OCI-LY7 (cell line): Measurements from ENCODE around the gene UBE4B. TPM values are rescaled to one million over a fixed set of nuclear protein-coding genes. Genes with fewer than 3 reads are reported as not detected.

Experiments
- BruUV-seq: library from RNA; stranded (reverse); fragments of 400-500 nt; replicated peaks from 2 replicates; lab custom pipeline; 2021; lab: Mats Ljungman, UMichigan
- CTCF ChIA-PET: fragments of 300-600 bp; sonication (Branson Sonifier 250); formaldehyde crosslinking; loops from one replicate; lab custom pipeline; 2022; ENCODE audit warnings: antibody characterized with exemption; ENCODE audit not compliant: unreplicated experiment; lab: Charles Lee
- POLR2A ChIA-PET: fragments of 300-600 bp; sonication (Branson Sonifier 250); formaldehyde crosslinking; loops from one replicate; lab custom pipeline; 2022; ENCODE audit warnings: antibody characterized with exemption; lab: Charles Lee
- DNase-seq: peaks from one replicate; pipeline ENCODE4 v3.0.0-alpha.2; 2015; ENCODE audit warnings: low spot score
- H2AFZ ChIP-seq: fragments of 200-600 bp; sonication (generic), shearing (Covaris generic); 2 replicates; pipeline ENCODE4 v1.6.1; 2014; ENCODE audit warnings: mild to moderate bottlenecking, antibody characterized with exemption, low read length, moderate library complexity
- H3K27ac ChIP-seq: fragments of 200-600 bp; sonication (generic); 2 replicates; pipeline ENCODE4 v1.5.1; 2014; ENCODE audit warnings: mixed run types, low read depth, mild to moderate bottlenecking, moderate library complexity, low read length, inconsistent platforms; ENCODE audit not compliant: poor library complexity, severe bottlenecking
- H3K36me3 ChIP-seq: fragments of 200-600 bp; sonication (generic); 2 replicates; pipeline ENCODE4 v1.6.1; 2014; ENCODE audit warnings: mild to moderate bottlenecking, antibody characterized with exemption, low read length, moderate library complexity, mixed read lengths; ENCODE audit not compliant: insufficient read depth
- H3K4me1 ChIP-seq: fragments of 200-600 bp; sonication (generic); 2 replicates; pipeline ENCODE4 v1.5.1; 2014; ENCODE audit warnings: mild to moderate bottlenecking, low read length; ENCODE audit not compliant: insufficient read depth, poor library complexity, severe bottlenecking
- H3K4me2 ChIP-seq: fragments of 200-600 bp; sonication (generic); 2 replicates; pipeline ENCODE4 v1.6.1; 2014; ENCODE audit warnings: mild to moderate bottlenecking, low read length
- H3K4me3 ChIP-seq: fragments of 200-600 bp; sonication (generic); 2 replicates; pipeline ENCODE4 v1.5.1; 2014; ENCODE audit warnings: mild to moderate bottlenecking, low read depth, low read length; ENCODE audit not compliant: poor library complexity, severe bottlenecking
- H3K79me2 ChIP-seq: fragments of 200-600 bp; sonication (generic); 2 replicates; pipeline ENCODE4 v1.6.1; 2016; ENCODE audit warnings: low read depth, mild to moderate bottlenecking, low read length, moderate library complexity, mixed read lengths; ENCODE audit not compliant: insufficient read depth
- H3K9me2 ChIP-seq: fragments of 200-600 bp; sonication (generic); 2 replicates; pipeline ENCODE4 v1.6.1; 2016; ENCODE audit warnings: mild to moderate bottlenecking, low read length, mixed read lengths; ENCODE audit not compliant: insufficient read depth
- H3K9me3 ChIP-seq: fragments of 200-600 bp; sonication (generic); 2 replicates; pipeline ENCODE4 v1.6.1; 2014; ENCODE audit warnings: mild to moderate bottlenecking, mixed run types, low read length, mixed read lengths
- H4K20me1 ChIP-seq: fragments of 200-600 bp; sonication (generic); 2 replicates; pipeline ENCODE4 v1.6.1; 2014; ENCODE audit warnings: mild to moderate bottlenecking, antibody characterized with exemption, low read length, moderate library complexity, mixed read lengths; ENCODE audit not compliant: insufficient read depth
- CTCF ChIP-seq: fragments of 200-600 bp; sonication (generic); conservative IDR thresholded peaks from 2 replicates; pipeline ENCODE4 v1.5.1; 2014; ENCODE audit warnings: mild to moderate bottlenecking, antibody characterized with exemption, low read length, moderate library complexity, mixed read lengths
- EZH2phosphoT487 ChIP-seq: fragments of 200-600 bp; sonication (generic); IDR thresholded peaks from 2 replicates; pipeline ENCODE4 v1.6.1; 2018; ENCODE audit warnings: low read depth, borderline replicate concordance, mild to moderate bottlenecking, mixed run types, antibody characterized with exemption, low read length, moderate library complexity, mixed read lengths
- intact Hi-C: fragments of 100-400 bp; cut with micrococcal nuclease; formaldehyde crosslinking; loops from one replicate; pipeline ENCODE4 v1.10.0; 2022; ENCODE audit not compliant: unreplicated experiment
- total RNA-seq, 2 experiments: library from RNA; depleted of rRNA in 1 of 2; stranded (reverse); fragments of >200 nt in 1 of 2; shearing (Covaris generic) in 1 of 2; gene quantifications; 2 replicates each; pipeline ENCODE4 v1.2.3, GENCODE V29; 2014 to 2022

The UBE4B gene
- total RNA-seq, 2 experiments from 2014 or later, result 21.5 to 40.7 TPM

- Histone ChIP-seq H3K79me2 (no peaks in the 10 kb centered on the region), H4K20me1 (no peaks in the 10 kb centered on the region), H3K9me3 (no peaks in the 10 kb centered on the region), H3K4me3 (no peak overlapping the region), H3K36me3 (peaks cover 19% of the 10 kb centered on the region), H2AFZ (no peak overlapping the region), H3K27ac (no peak overlapping the region), H3K9me2 (no peaks in the 10 kb centered on the region), H3K4me2 (no peak overlapping the region), H3K4me1 (no peaks in the 10 kb centered on the region)
- ChIA-PET CTCF (no interaction called here), POLR2A (interaction anchor here (0.6 kb wide), 2 partner anchors 282 to 855 kb away, joined by 3 read pairs; no protein-coding TSS in a partner anchor)
- TF ChIP-seq CTCF (no peak), EZH2phosphoT487 (no peak)
- no peak for DNase-seq
- BruUV-seq, result no TSS peak
- intact Hi-C loops, result no loop called here
These were observed 43.0 kb downstream of the UBE4B start for GRCh38 chr1:10075732-10076131.

- Histone ChIP-seq H3K4me3 (no peak overlapping the region), H3K4me2 (no peak overlapping the region), H3K9me2 (no peaks in the 10 kb centered on the region), H3K9me3 (no peaks in the 10 kb centered on the region), H3K79me2 (no peaks in the 10 kb centered on the region), H3K36me3 (peaks cover 20% of the 10 kb centered on the region), H4K20me1 (no peaks in the 10 kb centered on the region), H2AFZ (no peak overlapping the region), H3K4me1 (no peaks in the 10 kb centered on the region), H3K27ac (no peak overlapping the region)
- ChIA-PET POLR2A (interaction anchor here (0.6 kb wide), 1 partner anchor 36 kb away, joined by 3 read pairs; no protein-coding TSS in a partner anchor), CTCF (no interaction called here)
- no peak for DNase-seq
- intact Hi-C loops, result no loop called here
- TF ChIP-seq EZH2phosphoT487, result no peak
- TF ChIP-seq CTCF, result no peak
- BruUV-seq, result no TSS peak
These were observed 45.7 kb downstream of the UBE4B start for GRCh38 chr1:10078494-10078893.

GRCh38 chr1:10080523-10080922 is 47.8 kb downstream of the UBE4B start:
- H3K79me2 ChIP-seq, result no peaks in the 10 kb centered on the region
- intact Hi-C loops, result no loop called here
- no peak for DNase-seq
- H3K27ac ChIP-seq, result no peak overlapping the region
- no peak overlapping the region for H2AFZ ChIP-seq
- no peaks in the 10 kb centered on the region for H4K20me1 ChIP-seq
- H3K4me3 ChIP-seq, result no peak overlapping the region
- H3K4me1 ChIP-seq, result no peaks in the 10 kb centered on the region
- no TSS peak for BruUV-seq
- peaks cover 14% of the 10 kb centered on the region for H3K36me3 ChIP-seq
- TF ChIP-seq CTCF, result no peak
- TF ChIP-seq EZH2phosphoT487, result no peak
- no peaks in the 10 kb centered on the region for H3K9me2 ChIP-seq
- CTCF ChIA-PET, result no interaction called here
- no peak overlapping the region for H3K4me2 ChIP-seq
- POLR2A ChIA-PET, result interaction anchor here (0.7 kb wide), 1 partner anchor 176 kb away, joined by 3 read pairs; no protein-coding TSS in a partner anchor
- H3K9me3 ChIP-seq, result no peaks in the 10 kb centered on the region
